Liver (tissue), 9 donors: ENCODE data around the gene PKP1. TPM values are rescaled to one million over a fixed set of nuclear protein-coding genes. Genes with fewer than 3 reads are reported as not detected.

Source experiments
- DNase-seq: peaks from one replicate; pipeline ENCODE4 v3.0.0-alpha.2; 2017; ENCODE audit warnings: low spot score
- H3K27ac ChIP-seq, 2 donors: one replicate each; pipeline ENCODE4 v1.7.0; 2013; ENCODE audit warnings: inconsistent platforms in 2 of 2, low read length in 2 of 2, control low read depth in 1 of 2, low read depth in 1 of 2, mild to moderate bottlenecking in 1 of 2
- H3K27me3 ChIP-seq, 4 donors: one replicate each; pipeline versions ENCODE4 v1.6.1 to v1.7.0; 2013; ENCODE audit warnings: low read length in 3 of 4, inconsistent platforms in 1 of 4, mild to moderate bottlenecking in 1 of 4, moderate library complexity in 1 of 4; ENCODE audit not compliant: control insufficient read depth in 4 of 4, insufficient read depth in 4 of 4
- H3K36me3 ChIP-seq, 4 donors: one replicate each; pipeline versions ENCODE4 v1.6.1 to v1.7.0; 2013; ENCODE audit warnings: low read length in 3 of 4, mild to moderate bottlenecking in 3 of 4, low read depth in 1 of 4, moderate library complexity in 1 of 4; ENCODE audit not compliant: control insufficient read depth in 4 of 4, insufficient read depth in 3 of 4
- H3K4me1 ChIP-seq, 4 donors: one replicate each; pipeline versions ENCODE4 v1.6.1 to v1.7.0; 2013; ENCODE audit warnings: low read length in 3 of 4, mild to moderate bottlenecking in 3 of 4, moderate library complexity in 1 of 4; ENCODE audit not compliant: control insufficient read depth in 4 of 4, insufficient read depth in 4 of 4
- H3K4me3 ChIP-seq, 3 donors: one replicate each; pipeline versions ENCODE4 v1.6.1 to v1.7.0; 2013; ENCODE audit warnings: low read length in 3 of 3, control low read depth in 1 of 3, low read depth in 1 of 3, mild to moderate bottlenecking in 1 of 3
- H3K9ac ChIP-seq, 2 donors: one replicate each; pipeline ENCODE4 v1.7.0; 2013; ENCODE audit warnings: low read length in 2 of 2, mild to moderate bottlenecking in 2 of 2, moderate library complexity in 2 of 2, control low read depth in 1 of 2, low read depth in 1 of 2
- H3K9me3 ChIP-seq, 4 donors: one replicate each; pipeline versions ENCODE4 v1.6.1 to v1.7.0; 2013; ENCODE audit warnings: low read length in 3 of 4; ENCODE audit not compliant: control insufficient read depth in 4 of 4
- EGR1 ChIP-seq, 2 donors: IDR thresholded peaks; 2 replicates each; pipeline ENCODE4 v1.6.1; 2016 to 2018; ENCODE audit warnings: antibody characterized with exemption in 2 of 2, low read depth in 2 of 2
- FOXA1 ChIP-seq: IDR thresholded peaks from 2 replicates; pipeline ENCODE4 v1.6.1; 2016; ENCODE audit warnings: antibody characterized with exemption
- FOXA2 ChIP-seq: IDR thresholded peaks from 2 replicates; pipeline ENCODE4 v1.6.1; 2016; ENCODE audit warnings: antibody characterized with exemption
- GABPA ChIP-seq, 2 donors: IDR thresholded peaks in 1 of 2; conservative IDR thresholded peaks in 1 of 2; 2 replicates each; pipeline ENCODE4 v1.6.1; 2016; ENCODE audit warnings: antibody characterized with exemption in 2 of 2, mild to moderate bottlenecking in 1 of 2, moderate library complexity in 1 of 2
- HNF4A ChIP-seq, 2 donors: conservative IDR thresholded peaks; 2 replicates each; pipeline ENCODE4 v1.6.1; 2016; ENCODE audit warnings: antibody characterized with exemption in 2 of 2, mild to moderate bottlenecking in 2 of 2
- HNF4G ChIP-seq: IDR thresholded peaks from 2 replicates; pipeline ENCODE4 v1.6.1; 2016; ENCODE audit warnings: antibody characterized with exemption
- JUND ChIP-seq, 2 donors: IDR thresholded peaks; 2 replicates each; pipeline ENCODE4 v1.6.1; 2016; ENCODE audit warnings: antibody characterized with exemption in 2 of 2
- NR2F2 ChIP-seq: IDR thresholded peaks from 2 replicates; pipeline ENCODE4 v1.6.1; 2016; ENCODE audit warnings: antibody characterized with exemption
- RAD21 ChIP-seq, 2 donors: IDR thresholded peaks; 2 replicates each; pipeline ENCODE4 v1.6.1; 2016; ENCODE audit warnings: antibody characterized with exemption in 2 of 2, mild to moderate bottlenecking in 2 of 2
- RXRA ChIP-seq, 2 donors: IDR thresholded peaks; 2 replicates each; pipeline ENCODE4 v1.6.1; 2017 to 2018; ENCODE audit warnings: antibody characterized with exemption in 2 of 2, mild to moderate bottlenecking in 1 of 2
- SP1 ChIP-seq: IDR thresholded peaks from 2 replicates; pipeline ENCODE4 v1.6.1; 2018; ENCODE audit warnings: antibody characterized with exemption, mild to moderate bottlenecking
- TAF1 ChIP-seq: conservative IDR thresholded peaks from 2 replicates; pipeline ENCODE4 v1.6.1; 2016; ENCODE audit warnings: antibody characterized with exemption, mild to moderate bottlenecking
- YY1 ChIP-seq: IDR thresholded peaks from 2 replicates; pipeline ENCODE4 v1.6.1; 2016; ENCODE audit warnings: antibody characterized with exemption, mild to moderate bottlenecking
- WGBS: extraction: QIAGEN DNeasy Blood & Tissue Kit; methylation state at CpG from one replicate; pipeline ENCODE4 v1.1.7; 2013; 5-methylcytosine and 5-hydroxymethylcytosine counted together
- polyA plus RNA-seq, 2 donors: library from polyadenylated mRNA; stranded (reverse) in 1 of 2; unstranded in 1 of 2; fragments of 200-250 nt in 1 of 2; fragments of >200 nt in 1 of 2; fragmentation: Nextera tagmentation in 1 of 2; extraction: Ambion mirVana in 1 of 2; gene quantifications; one replicate each; pipeline versions ENCODE4 v1.2.1 to v1.2.3, GENCODE V29; 2013 to 2015
- total RNA-seq, 2 donors: library from RNA; depleted of rRNA; stranded (reverse); fragments of >200 nt; gene quantifications; one replicate each; pipeline ENCODE4 v1.2.3, GENCODE V29; 2014
- TF ChIP-seq, protein P1 (sequence below): IDR thresholded peaks from 2 replicates; pipeline ENCODE4 v1.6.1; 2016; ENCODE audit warnings: antibody characterized with exemption, mild to moderate bottlenecking
- TF ChIP-seq, protein P2 (sequence below): IDR thresholded peaks from 2 replicates; pipeline ENCODE4 v1.6.1; 2016; ENCODE audit warnings: antibody characterized with exemption
- TF ChIP-seq, protein P3 (sequence below): IDR thresholded peaks from 2 replicates; pipeline ENCODE4 v1.6.1; 2016; ENCODE audit warnings: antibody characterized with exemption
- TF ChIP-seq, protein P4 (sequence below): IDR thresholded peaks from 2 replicates; pipeline ENCODE4 v1.6.1; 2016; ENCODE audit warnings: antibody characterized with exemption
- TF ChIP-seq, protein P5 (sequence below): fragments of 150-350 bp; IDR thresholded peaks from 2 replicates; pipeline ENCODE4 v1.5.1; 2017; ENCODE audit warnings: improper control_type of control experiment, low read depth, low read length; ENCODE audit not compliant: missing input control
- donor health status: healthy.
- donor health status: healthy.
- donor health status: healthy.
- donor health status: healthy.
- donor health status: healthy.

The PKP1 gene
- total and polyA plus RNA-seq, 4 donors = 0.01 TPM; not detected in 3

DNA sequence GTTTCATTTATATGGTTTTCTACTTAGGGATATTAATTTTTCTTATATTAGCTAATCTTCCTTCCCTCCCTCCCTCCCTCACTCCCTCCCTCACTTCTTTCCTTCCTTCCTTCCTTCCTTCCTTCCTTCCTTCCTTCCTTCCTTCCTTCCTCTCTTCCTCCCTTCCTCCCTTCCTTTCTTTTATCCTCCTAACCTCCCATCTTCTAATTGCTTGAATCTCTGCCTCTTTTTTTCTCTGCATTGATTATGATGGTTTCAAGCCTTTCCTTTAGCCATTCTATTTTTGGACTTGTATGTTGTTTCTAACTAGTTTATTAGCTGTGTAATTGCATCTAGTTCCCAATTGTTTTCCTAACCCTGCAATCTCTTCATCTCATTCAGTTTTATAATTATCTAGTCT, 17.0 kb upstream of the PKP1 start:
- Histone ChIP-seq H3K4me1 (no peaks in the 10 kb centered on the region), H3K27ac (no peak overlapping the region), H3K4me3 (no peak overlapping the region), H3K27me3 (peaks cover 0 to 5% (median 2%) of the 10 kb centered on the region in 4 donors), H3K36me3 (no peaks in the 10 kb centered on the region), H3K9ac (no peak overlapping the region), H3K9me3 (no peaks in the 10 kb centered on the region)
- no peak for DNase-seq
- TF ChIP-seq RAD21 (IDR thresholded peaks at IDR 0.05) (no peak), HNF4A (conservative IDR thresholded peaks at IDR 0.05) (no peak), HNF4G (no peak), EGR1 (IDR thresholded peaks at IDR 0.05; ENCODE audit: low read depth in 2 of 2) (no peak), NR2F2 (no peak), JUND (IDR thresholded peaks at IDR 0.05) (no peak), FOXA1 (no peak), TAF1 (no peak), RXRA (IDR thresholded peaks at IDR 0.05) (no peak), SP1 (no peak), FOXA2 (no peak), GABPA (IDR thresholded peaks at IDR 0.05 in 1 of 2, conservative IDR thresholded peaks at IDR 0.05 in 1 of 2) (no peak)
- TF ChIP-seq, protein P1, sequence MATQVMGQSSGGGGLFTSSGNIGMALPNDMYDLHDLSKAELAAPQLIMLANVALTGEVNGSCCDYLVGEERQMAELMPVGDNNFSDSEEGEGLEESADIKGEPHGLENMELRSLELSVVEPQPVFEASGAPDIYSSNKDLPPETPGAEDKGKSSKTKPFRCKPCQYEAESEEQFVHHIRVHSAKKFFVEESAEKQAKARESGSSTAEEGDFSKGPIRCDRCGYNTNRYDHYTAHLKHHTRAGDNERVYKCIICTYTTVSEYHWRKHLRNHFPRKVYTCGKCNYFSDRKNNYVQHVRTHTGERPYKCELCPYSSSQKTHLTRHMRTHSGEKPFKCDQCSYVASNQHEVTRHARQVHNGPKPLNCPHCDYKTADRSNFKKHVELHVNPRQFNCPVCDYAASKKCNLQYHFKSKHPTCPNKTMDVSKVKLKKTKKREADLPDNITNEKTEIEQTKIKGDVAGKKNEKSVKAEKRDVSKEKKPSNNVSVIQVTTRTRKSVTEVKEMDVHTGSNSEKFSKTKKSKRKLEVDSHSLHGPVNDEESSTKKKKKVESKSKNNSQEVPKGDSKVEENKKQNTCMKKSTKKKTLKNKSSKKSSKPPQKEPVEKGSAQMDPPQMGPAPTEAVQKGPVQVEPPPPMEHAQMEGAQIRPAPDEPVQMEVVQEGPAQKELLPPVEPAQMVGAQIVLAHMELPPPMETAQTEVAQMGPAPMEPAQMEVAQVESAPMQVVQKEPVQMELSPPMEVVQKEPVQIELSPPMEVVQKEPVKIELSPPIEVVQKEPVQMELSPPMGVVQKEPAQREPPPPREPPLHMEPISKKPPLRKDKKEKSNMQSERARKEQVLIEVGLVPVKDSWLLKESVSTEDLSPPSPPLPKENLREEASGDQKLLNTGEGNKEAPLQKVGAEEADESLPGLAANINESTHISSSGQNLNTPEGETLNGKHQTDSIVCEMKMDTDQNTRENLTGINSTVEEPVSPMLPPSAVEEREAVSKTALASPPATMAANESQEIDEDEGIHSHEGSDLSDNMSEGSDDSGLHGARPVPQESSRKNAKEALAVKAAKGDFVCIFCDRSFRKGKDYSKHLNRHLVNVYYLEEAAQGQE = no peak
- TF ChIP-seq, protein P2, sequence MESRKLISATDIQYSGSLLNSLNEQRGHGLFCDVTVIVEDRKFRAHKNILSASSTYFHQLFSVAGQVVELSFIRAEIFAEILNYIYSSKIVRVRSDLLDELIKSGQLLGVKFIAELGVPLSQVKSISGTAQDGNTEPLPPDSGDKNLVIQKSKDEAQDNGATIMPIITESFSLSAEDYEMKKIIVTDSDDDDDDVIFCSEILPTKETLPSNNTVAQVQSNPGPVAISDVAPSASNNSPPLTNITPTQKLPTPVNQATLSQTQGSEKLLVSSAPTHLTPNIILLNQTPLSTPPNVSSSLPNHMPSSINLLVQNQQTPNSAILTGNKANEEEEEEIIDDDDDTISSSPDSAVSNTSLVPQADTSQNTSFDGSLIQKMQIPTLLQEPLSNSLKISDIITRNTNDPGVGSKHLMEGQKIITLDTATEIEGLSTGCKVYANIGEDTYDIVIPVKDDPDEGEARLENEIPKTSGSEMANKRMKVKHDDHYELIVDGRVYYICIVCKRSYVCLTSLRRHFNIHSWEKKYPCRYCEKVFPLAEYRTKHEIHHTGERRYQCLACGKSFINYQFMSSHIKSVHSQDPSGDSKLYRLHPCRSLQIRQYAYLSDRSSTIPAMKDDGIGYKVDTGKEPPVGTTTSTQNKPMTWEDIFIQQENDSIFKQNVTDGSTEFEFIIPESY = no peak
- TF ChIP-seq, protein P3, sequence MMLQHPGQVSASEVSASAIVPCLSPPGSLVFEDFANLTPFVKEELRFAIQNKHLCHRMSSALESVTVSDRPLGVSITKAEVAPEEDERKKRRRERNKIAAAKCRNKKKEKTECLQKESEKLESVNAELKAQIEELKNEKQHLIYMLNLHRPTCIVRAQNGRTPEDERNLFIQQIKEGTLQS = no peak
- TF ChIP-seq, protein P4, sequence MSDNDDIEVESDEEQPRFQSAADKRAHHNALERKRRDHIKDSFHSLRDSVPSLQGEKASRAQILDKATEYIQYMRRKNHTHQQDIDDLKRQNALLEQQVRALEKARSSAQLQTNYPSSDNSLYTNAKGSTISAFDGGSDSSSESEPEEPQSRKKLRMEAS = no peak
- TF ChIP-seq, protein P5, sequence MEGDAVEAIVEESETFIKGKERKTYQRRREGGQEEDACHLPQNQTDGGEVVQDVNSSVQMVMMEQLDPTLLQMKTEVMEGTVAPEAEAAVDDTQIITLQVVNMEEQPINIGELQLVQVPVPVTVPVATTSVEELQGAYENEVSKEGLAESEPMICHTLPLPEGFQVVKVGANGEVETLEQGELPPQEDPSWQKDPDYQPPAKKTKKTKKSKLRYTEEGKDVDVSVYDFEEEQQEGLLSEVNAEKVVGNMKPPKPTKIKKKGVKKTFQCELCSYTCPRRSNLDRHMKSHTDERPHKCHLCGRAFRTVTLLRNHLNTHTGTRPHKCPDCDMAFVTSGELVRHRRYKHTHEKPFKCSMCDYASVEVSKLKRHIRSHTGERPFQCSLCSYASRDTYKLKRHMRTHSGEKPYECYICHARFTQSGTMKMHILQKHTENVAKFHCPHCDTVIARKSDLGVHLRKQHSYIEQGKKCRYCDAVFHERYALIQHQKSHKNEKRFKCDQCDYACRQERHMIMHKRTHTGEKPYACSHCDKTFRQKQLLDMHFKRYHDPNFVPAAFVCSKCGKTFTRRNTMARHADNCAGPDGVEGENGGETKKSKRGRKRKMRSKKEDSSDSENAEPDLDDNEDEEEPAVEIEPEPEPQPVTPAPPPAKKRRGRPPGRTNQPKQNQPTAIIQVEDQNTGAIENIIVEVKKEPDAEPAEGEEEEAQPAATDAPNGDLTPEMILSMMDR = no peak

DNA sequence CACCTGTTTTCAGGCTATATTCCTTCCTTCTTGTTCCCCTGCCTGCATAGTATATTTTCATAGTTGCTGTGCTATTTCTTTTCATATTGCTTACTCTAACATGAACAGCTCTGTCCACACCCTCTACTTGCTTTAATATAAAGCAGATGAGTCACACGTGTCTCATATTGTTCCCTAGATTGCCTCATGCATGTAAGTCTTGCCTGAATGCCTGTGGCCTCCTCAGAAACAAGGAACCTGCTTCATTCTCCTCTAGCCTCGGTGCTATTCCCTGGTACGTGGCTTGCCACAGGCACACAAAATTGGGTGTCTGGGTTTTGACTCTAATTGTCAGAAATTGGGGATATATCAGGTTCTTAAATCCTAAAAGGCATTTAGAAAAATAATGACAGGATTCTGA, 16.5 kb upstream of the PKP1 start:
- no peak for DNase-seq
- H3K27ac ChIP-seq = no peak overlapping the region
- H3K9ac ChIP-seq = no peak overlapping the region
- TF ChIP-seq, protein P5 = no peak
- no peak for TF ChIP-seq NR2F2
- no peak for TF ChIP-seq HNF4A (conservative IDR thresholded peaks at IDR 0.05)
- no peak for TF ChIP-seq RXRA (IDR thresholded peaks at IDR 0.05)
- TF ChIP-seq FOXA2 = no peak
- TF ChIP-seq JUND (IDR thresholded peaks at IDR 0.05) = no peak
- no peak for TF ChIP-seq YY1
- TF ChIP-seq HNF4G = no peak
- TF ChIP-seq RAD21 (IDR thresholded peaks at IDR 0.05) = no peak
- TF ChIP-seq, protein P1 = no peak

More for the DNA sequence above, 16.5 kb upstream of the PKP1 start:
- WGBS = 55% methylated on average over 3 of the region's 3 CpGs
- H3K27me3 ChIP-seq = peaks cover 0 to 5% (median under 1%) of the 10 kb centered on the region in 4 donors
- H3K36me3 ChIP-seq = no peaks in the 10 kb centered on the region
- no peaks in the 10 kb centered on the region for H3K4me1 ChIP-seq
- no peak overlapping the region for H3K4me3 ChIP-seq
- H3K9me3 ChIP-seq = no peaks in the 10 kb centered on the region
